ENCODE results near the gene DAPK2.

DAPK2 gene

DNA sequence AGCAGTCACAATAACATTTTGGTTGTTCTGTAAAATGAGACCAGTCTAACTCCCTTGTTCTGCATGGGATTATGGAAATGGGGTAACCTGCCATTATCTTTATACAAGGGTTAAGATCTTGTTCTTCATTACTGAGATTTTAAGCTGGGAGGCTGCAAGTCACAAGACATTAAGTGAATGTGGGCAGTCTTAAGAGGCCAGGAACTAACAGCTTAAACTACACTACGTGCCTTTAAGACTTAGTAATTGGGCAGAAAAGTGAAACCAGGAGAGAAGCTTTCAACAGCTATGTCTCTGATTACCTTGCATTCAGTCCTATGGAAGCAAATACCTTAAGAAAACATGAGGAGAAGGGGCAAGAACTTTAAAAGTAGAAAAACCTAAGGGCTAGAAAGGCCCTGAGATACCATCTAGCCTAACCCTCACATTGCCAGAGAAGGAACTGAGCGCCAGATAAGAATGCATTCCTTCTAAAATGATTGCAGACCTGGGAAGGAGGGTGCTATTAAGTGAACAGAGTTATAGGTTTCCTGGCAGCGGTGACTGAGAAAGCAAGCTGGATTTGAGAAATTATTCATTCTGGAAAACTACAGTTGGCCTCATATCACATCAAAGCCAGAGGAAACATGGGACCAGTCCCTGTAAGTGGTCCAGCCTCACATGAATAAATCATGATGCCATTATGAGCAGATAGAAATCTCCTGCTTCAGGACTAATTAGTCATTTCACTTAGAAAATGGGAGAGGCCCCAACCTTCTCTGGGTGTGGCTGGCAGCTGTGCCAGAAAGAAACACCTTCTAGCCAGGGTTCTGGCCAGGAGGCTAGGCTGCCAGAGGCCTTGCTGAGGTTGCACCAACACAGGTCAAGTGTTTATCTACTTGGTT, 32.9 kb downstream of the DAPK2 start:
- DNase-seq (ENCODE audit: low read depth): no peak
- no peak overlapping the region for H3K4me3 ChIP-seq (replicated peaks; ENCODE audit: low read depth, low read length)

DNA sequence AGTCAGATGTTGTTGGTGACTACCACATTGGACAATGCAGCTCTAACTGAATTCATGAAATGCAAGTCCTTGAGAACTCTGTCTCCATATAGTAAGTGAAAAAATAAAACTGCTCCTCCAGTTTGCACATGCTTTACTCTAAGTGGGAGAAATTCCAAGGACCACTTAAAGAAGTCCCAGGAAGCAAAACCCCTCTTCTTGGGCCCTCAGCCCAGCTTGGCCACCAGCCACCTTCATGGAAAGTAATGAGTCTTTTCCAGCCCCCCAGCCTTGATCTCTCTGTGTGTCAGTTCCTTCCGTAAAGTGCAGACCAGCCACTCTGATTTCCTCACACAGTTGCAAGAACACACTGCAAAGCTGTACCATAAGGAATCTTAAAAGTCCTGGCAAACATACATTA, 34.5 kb downstream of the DAPK2 start:
- TF ChIP-seq, protein P1, sequence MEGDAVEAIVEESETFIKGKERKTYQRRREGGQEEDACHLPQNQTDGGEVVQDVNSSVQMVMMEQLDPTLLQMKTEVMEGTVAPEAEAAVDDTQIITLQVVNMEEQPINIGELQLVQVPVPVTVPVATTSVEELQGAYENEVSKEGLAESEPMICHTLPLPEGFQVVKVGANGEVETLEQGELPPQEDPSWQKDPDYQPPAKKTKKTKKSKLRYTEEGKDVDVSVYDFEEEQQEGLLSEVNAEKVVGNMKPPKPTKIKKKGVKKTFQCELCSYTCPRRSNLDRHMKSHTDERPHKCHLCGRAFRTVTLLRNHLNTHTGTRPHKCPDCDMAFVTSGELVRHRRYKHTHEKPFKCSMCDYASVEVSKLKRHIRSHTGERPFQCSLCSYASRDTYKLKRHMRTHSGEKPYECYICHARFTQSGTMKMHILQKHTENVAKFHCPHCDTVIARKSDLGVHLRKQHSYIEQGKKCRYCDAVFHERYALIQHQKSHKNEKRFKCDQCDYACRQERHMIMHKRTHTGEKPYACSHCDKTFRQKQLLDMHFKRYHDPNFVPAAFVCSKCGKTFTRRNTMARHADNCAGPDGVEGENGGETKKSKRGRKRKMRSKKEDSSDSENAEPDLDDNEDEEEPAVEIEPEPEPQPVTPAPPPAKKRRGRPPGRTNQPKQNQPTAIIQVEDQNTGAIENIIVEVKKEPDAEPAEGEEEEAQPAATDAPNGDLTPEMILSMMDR (IDR thresholded peaks at IDR 0.05; ENCODE audit: low read length, missing control alignments): no peak
- DNase-seq (ENCODE audit: low read depth): no peak
- no peak overlapping the region for H3K4me3 ChIP-seq (replicated peaks; ENCODE audit: low read depth, low read length)

More for the DNA sequence above, 32.9 kb downstream of the DAPK2 start:
- TF ChIP-seq, protein P1 (IDR thresholded peaks at IDR 0.05; ENCODE audit: low read length, missing control alignments): no peak

DNA sequence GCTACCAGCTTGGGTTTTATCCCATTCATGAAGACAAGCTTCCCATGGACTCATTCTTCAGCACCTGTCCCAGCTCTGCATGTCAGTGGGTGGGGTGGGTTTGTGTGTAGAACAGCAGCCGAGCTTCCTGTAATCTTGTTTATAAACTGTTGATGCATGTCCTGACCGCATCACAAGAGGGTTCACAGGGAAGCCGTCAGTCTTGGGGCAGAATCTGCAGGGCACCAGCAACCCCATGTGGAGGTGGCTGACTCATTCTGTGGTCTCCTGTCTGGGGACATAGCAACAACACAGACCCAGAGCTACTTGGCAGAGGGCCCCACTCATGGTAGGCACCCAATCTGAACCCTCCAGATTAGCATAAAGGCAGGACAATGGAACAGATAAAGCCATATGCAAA, 35.6 kb downstream of the DAPK2 start:
- no peak overlapping the region for H3K4me3 ChIP-seq (replicated peaks; ENCODE audit: low read depth, low read length)
- TF ChIP-seq, protein P1 (IDR thresholded peaks at IDR 0.05; ENCODE audit: low read length, missing control alignments): no peak

DNA sequence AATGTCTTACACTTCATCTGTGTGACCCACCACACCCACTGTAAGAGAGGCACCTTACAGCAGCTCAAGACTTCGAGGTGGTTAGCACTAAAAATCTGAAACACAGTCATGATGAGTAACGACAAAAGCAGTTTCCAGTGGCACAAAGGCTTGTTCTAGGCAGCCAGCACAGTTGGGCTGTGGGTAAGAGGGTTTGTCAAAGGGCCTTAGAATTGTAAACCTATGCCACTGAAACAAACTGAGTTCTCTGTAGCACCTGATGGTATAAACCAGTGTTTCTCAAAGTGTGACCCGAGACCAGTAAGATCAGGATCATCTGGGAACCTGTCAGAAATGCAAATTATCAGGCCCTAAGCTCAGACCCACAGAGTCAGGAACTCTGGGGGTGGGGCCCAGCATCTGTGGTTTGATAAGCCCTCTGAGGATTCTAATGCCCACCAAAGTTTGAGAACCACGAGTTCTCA, 36.5 kb downstream of the DAPK2 start:
- no peak overlapping the region for H3K4me3 ChIP-seq (replicated peaks; ENCODE audit: low read depth, low read length)
- TF ChIP-seq, protein P1 (IDR thresholded peaks at IDR 0.05; ENCODE audit: low read length, missing control alignments): no peak
- DNase-seq (ENCODE audit: low read depth): no peak

More for the DNA sequence above, 35.6 kb downstream of the DAPK2 start:
- DNase-seq (ENCODE audit: low read depth): peak; percentile 68

DNA sequence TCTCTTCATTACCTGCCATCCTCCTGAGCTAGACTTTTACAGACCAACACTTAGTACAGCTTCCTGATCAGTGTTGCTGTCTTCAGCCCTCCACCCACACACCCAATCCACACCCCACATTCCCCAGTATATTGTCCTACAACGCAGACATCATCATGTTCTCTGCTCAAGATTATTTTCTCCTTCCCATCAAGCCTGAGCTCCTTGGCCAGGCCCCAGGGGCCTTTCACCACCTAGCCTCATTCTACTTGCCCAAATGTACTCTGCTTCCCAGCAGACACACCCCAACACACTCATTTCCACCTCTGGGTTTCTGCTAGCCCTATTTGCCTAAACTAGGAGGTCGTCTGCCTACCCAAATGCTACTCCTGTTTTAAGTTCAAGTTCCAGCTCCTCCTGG, 37.0 kb downstream of the DAPK2 start:
- DNase-seq (ENCODE audit: low read depth): peak; percentile 36
- TF ChIP-seq, protein P1 (IDR thresholded peaks at IDR 0.05; ENCODE audit: low read length, missing control alignments): no peak
- no peak overlapping the region for H3K4me3 ChIP-seq (replicated peaks; ENCODE audit: low read depth, low read length)

DNA sequence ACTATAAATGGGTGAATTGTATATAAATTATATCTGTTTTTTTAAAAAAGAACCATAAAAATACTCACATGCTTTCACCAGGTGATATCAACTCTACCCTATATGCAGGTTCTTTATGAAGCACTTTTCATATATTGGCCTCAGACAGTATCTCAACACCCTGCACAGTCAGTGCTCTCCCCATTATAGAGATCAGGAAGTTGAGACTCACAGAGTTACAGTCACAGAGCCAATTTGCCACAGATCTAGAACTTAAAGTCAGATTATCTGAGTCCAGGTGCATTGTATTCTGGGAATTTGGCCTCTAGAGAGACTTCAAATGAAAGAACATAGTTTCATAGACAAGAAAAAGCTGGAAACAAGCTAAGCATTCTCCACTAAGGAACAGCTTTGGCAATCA, 38.1 kb downstream of the DAPK2 start:
- TF ChIP-seq, protein P1 (IDR thresholded peaks at IDR 0.05; ENCODE audit: low read length, missing control alignments): no peak
- no peak for DNase-seq (ENCODE audit: low read depth)
- no peak overlapping the region for H3K4me3 ChIP-seq (replicated peaks; ENCODE audit: low read depth, low read length)
